ENCODE data around the gene ARHGAP15. TPM values are rescaled to one million over a fixed set of nuclear protein-coding genes. Genes with fewer than 3 reads are reported as not detected.

Gene ARHGAP15
- total RNA-seq, 2 experiments from 2014 or later: 72.1 to 98.4 TPM

DNA sequence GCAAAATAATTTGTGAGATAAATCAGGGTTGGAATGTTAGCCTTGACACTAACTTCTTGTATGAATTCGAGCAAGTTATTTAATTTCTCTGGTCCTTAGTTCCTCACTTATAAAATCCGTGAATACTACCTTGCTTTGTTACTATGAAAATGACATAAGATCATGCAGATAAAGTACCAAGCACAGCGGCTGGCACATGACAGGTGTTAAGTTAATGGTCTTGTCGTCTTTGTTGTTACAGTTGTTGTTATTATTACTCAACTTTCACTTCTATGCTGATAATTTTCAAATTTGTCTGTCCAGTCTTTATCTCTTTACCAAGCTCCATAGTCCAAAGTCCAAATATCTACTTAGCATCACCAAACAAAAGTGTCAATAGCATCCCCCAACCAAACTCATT lies 482.1 kb downstream of the ARHGAP15 start:
- H3K9me3 ChIP-seq (ENCODE audit: low read length): no peaks in the 10 kb centered on the region
- intact Hi-C loops (cut with micrococcal nuclease; ENCODE audit: unreplicated experiment): no loop called here
- H4K20me1 ChIP-seq (ENCODE audit: insufficient read depth, low read length): no peaks in the 10 kb centered on the region
- ChIA-PET POLR2A (interaction anchor here (0.6 kb wide), 1 partner anchor 20 kb away, joined by 3 read pairs; no protein-coding TSS in a partner anchor), CTCF (ENCODE audit: unreplicated experiment) (no interaction called here)
- H2AFZ ChIP-seq (ENCODE audit: low read length): no peak overlapping the region
- H3K4me1 ChIP-seq (ENCODE audit: insufficient read depth, low read length, poor library complexity, severe bottlenecking): no peaks in the 10 kb centered on the region
- no peaks in the 10 kb centered on the region for H3K36me3 ChIP-seq (ENCODE audit: insufficient read depth, low read length)
- no peaks in the 10 kb centered on the region for H3K9me2 ChIP-seq (ENCODE audit: insufficient read depth, low read length)
- DNase-seq (ENCODE audit: low spot score): no peak
- no peaks in the 10 kb centered on the region for H3K79me2 ChIP-seq (ENCODE audit: insufficient read depth, low read depth, low read length)
- H3K4me3 ChIP-seq (ENCODE audit: low read depth, low read length, poor library complexity, severe bottlenecking): no peak overlapping the region
- H3K4me2 ChIP-seq (ENCODE audit: low read length): no peak overlapping the region
- TF ChIP-seq, protein P1, sequence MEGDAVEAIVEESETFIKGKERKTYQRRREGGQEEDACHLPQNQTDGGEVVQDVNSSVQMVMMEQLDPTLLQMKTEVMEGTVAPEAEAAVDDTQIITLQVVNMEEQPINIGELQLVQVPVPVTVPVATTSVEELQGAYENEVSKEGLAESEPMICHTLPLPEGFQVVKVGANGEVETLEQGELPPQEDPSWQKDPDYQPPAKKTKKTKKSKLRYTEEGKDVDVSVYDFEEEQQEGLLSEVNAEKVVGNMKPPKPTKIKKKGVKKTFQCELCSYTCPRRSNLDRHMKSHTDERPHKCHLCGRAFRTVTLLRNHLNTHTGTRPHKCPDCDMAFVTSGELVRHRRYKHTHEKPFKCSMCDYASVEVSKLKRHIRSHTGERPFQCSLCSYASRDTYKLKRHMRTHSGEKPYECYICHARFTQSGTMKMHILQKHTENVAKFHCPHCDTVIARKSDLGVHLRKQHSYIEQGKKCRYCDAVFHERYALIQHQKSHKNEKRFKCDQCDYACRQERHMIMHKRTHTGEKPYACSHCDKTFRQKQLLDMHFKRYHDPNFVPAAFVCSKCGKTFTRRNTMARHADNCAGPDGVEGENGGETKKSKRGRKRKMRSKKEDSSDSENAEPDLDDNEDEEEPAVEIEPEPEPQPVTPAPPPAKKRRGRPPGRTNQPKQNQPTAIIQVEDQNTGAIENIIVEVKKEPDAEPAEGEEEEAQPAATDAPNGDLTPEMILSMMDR (conservative IDR thresholded peaks at IDR 0.05; ENCODE audit: low read length): no peak
- TF ChIP-seq EZH2phosphoT487 (IDR thresholded peaks at IDR 0.05; ENCODE audit: borderline replicate concordance, low read depth, low read length): no peak
- no TSS peak for BruUV-seq (replicated peaks)
- no peak overlapping the region for H3K27ac ChIP-seq (ENCODE audit: low read depth, low read length, poor library complexity, severe bottlenecking)

DNA sequence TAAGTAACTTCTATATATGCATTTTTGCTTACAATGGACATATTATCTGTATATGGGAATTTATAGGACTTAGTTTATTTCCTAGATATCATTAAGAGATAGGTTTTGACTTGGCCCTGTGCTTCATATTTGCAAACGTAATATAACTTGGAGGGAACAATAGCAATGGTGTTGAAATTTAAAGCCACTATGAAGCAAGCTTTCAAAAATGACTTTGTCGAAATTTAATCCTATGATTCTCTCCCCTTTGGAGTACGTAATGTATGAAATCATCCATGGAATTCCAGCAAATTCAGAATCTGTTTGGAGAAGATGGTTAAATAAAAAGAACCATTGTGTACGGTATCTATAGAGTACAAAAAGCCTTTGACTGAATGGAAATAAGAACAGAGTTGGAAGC lies 486.3 kb downstream of the ARHGAP15 start:
- Histone ChIP-seq H3K79me2 (ENCODE audit: insufficient read depth, low read depth, low read length) (no peaks in the 10 kb centered on the region), H3K27ac (ENCODE audit: low read depth, low read length, poor library complexity, severe bottlenecking) (no peak overlapping the region), H3K36me3 (ENCODE audit: insufficient read depth, low read length) (no peaks in the 10 kb centered on the region), H2AFZ (ENCODE audit: low read length) (no peak overlapping the region), H3K9me3 (ENCODE audit: low read length) (no peaks in the 10 kb centered on the region), H3K4me2 (ENCODE audit: low read length) (no peak overlapping the region), H3K4me1 (ENCODE audit: insufficient read depth, low read length, poor library complexity, severe bottlenecking) (no peaks in the 10 kb centered on the region), H3K9me2 (ENCODE audit: insufficient read depth, low read length) (no peaks in the 10 kb centered on the region), H3K4me3 (ENCODE audit: low read depth, low read length, poor library complexity, severe bottlenecking) (no peak overlapping the region), H4K20me1 (ENCODE audit: insufficient read depth, low read length) (no peaks in the 10 kb centered on the region)
- POLR2A ChIA-PET: interaction anchor here (0.6 kb wide), 1 partner anchor 1875 kb away, joined by 3 read pairs; no protein-coding TSS in a partner anchor
- no peak for DNase-seq (ENCODE audit: low spot score)
- TF ChIP-seq, protein P1 (conservative IDR thresholded peaks at IDR 0.05; ENCODE audit: low read length): no peak
- CTCF ChIA-PET (ENCODE audit: unreplicated experiment): no interaction called here
- BruUV-seq (replicated peaks): no TSS peak
- intact Hi-C loops (cut with micrococcal nuclease; ENCODE audit: unreplicated experiment): no loop called here

DNA sequence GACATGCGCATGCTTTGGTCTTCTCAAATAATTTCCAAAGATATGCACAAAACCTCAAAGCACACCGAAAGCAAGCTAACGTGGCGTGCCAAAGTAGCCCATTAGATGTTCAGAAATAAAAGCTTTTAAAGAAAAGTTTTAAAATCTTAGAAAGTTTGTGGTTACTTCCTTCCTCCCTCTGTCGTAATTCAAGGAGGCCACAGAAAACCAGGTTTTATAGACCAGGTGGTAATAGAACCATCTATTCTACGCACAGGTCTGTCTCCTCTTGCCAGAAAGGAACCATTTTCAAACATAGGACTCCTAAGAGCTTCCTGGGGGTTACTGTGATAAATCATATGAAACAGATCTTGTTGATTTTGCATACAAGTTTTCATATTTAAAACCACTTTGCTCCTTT lies 487.2 kb downstream of the ARHGAP15 start:
- H3K9me2 ChIP-seq (ENCODE audit: insufficient read depth, low read length): no peaks in the 10 kb centered on the region
- ChIA-PET POLR2A (interaction anchor here (0.6 to 1.1 kb wide), 2 partner anchors 15 to 1874 kb away, joined by 3 to 5 read pairs; no protein-coding TSS in a partner anchor), CTCF (ENCODE audit: unreplicated experiment) (no interaction called here)
- no peak for TF ChIP-seq EZH2phosphoT487 (IDR thresholded peaks at IDR 0.05; ENCODE audit: borderline replicate concordance, low read depth, low read length)
- TF ChIP-seq, protein P1 (conservative IDR thresholded peaks at IDR 0.05; ENCODE audit: low read length): no peak
- no peaks in the 10 kb centered on the region for H4K20me1 ChIP-seq (ENCODE audit: insufficient read depth, low read length)
- no peak overlapping the region for H3K4me3 ChIP-seq (ENCODE audit: low read depth, low read length, poor library complexity, severe bottlenecking)
- H3K4me1 ChIP-seq (ENCODE audit: insufficient read depth, low read length, poor library complexity, severe bottlenecking): no peaks in the 10 kb centered on the region
- intact Hi-C loops (cut with micrococcal nuclease; ENCODE audit: unreplicated experiment): no loop called here
- H3K36me3 ChIP-seq (ENCODE audit: insufficient read depth, low read length): no peaks in the 10 kb centered on the region
- BruUV-seq (replicated peaks): no TSS peak
- no peaks in the 10 kb centered on the region for H3K9me3 ChIP-seq (ENCODE audit: low read length)
- DNase-seq (ENCODE audit: low spot score): no peak
- H3K79me2 ChIP-seq (ENCODE audit: insufficient read depth, low read depth, low read length): no peaks in the 10 kb centered on the region
- no peak overlapping the region for H3K27ac ChIP-seq (ENCODE audit: low read depth, low read length, poor library complexity, severe bottlenecking)
- no peak overlapping the region for H3K4me2 ChIP-seq (ENCODE audit: low read length)
- no peak overlapping the region for H2AFZ ChIP-seq (ENCODE audit: low read length)

All from OCI-LY7 (cell line).